CD4-positive, alpha-beta T cell treated with Interleukin-1 beta for 1 hour (primary cell): Measurements from ENCODE around the gene TMED7.

ENCODE experiments used
- DNase-seq, 2 donors: peaks; one replicate each; pipeline ENCODE4 v3.0.0-alpha.2; 2020 to 2022

TMED7 gene

DNA sequence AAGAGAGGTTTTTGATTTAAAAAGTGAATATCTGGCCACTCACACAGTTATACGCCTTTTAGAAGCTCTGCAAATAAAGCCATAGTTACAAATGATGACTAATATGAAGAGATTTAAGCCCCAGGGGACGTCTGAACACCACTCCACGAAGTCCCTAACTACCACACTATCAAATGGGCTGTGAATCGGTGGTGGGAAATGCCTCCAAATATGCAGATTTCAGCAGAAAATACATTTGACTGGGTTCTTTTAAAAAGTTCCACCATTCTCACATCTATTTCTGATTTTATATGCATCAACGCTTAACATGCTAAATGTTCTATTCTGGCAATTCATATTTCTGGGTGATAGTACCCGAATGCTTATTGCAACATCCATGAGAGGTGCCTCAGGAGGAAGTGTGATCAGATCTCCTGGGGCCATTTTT is 46.1 kb downstream of the TMED7 start:
- no peak for DNase-seq

DNA sequence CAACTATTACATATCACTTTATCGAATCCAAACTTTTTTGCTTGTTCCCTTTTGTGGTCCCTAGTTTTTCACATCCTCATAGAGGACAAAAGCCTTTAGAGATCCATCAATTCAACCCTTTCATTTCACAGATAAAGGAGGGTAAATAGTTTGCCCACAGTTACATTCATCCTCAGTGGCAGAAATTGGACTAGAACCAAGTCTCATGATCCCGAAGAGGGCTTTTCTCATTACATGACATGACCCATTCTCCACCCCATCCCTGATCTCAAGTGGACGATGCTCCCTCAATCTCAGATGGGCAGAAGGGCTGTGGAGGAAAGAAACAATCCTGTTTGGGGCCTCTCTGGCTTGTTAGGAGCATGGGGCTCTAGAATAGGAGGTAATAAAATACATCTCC is 46.6 kb downstream of the TMED7 start:
- no peak for DNase-seq

DNA sequence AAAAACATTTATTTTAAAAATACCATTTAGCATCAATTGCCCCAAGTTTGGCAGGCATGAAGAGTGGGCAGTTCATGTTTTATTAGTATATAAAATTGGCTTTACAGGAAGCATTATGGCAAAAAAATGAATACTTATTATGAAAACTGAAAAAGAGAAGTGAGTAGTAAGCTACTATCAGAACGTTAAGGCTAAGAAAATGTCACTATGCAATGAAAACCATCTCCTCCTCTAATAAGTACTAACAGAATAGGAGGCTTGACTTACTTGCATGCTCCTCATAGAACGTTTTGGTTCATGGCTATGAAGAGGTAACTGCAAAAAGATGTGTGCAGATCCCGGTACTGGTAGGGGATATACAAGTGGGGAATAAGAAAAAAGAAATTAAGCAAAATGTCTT is 47.2 kb downstream of the TMED7 start:
- no peak for DNase-seq

DNA sequence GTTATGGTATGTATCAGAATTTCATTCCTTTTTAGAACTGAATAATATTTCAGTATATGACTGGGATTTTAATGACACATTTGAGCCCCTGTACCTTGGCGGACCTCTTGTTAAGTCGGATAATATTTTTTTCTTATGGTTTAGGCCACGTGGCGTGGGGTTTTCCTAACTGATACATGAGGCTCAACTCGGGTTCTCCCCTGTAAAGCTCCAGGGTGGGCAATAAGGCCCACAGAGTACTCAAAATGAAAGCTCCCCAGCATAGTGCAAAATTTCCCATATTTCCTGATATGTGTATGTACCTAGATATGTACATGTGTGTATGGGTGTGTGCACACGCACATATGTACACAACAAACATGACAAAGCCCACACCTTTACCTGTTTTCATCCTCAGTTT is 48.1 kb downstream of the TMED7 start:
- no peak for DNase-seq

DNA sequence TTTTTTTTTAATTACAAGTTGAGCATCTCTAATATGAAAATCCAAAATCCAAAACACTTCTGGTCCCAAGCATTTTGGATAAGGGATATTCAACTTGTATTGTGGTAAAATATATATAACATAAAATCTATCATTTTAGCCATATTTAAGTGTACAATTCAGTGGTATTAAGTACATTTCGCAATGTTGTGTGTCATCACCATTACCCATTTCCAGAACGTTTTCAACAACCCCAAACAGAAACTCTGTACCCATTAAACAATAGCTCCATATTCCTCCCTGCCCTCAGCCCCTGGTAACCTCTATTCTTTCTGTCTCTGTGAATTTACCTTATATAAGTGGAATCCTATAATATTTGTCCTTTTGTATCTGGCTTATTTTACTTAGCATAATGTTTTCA is 48.5 kb downstream of the TMED7 start:
- DNase-seq, result no peak

DNA sequence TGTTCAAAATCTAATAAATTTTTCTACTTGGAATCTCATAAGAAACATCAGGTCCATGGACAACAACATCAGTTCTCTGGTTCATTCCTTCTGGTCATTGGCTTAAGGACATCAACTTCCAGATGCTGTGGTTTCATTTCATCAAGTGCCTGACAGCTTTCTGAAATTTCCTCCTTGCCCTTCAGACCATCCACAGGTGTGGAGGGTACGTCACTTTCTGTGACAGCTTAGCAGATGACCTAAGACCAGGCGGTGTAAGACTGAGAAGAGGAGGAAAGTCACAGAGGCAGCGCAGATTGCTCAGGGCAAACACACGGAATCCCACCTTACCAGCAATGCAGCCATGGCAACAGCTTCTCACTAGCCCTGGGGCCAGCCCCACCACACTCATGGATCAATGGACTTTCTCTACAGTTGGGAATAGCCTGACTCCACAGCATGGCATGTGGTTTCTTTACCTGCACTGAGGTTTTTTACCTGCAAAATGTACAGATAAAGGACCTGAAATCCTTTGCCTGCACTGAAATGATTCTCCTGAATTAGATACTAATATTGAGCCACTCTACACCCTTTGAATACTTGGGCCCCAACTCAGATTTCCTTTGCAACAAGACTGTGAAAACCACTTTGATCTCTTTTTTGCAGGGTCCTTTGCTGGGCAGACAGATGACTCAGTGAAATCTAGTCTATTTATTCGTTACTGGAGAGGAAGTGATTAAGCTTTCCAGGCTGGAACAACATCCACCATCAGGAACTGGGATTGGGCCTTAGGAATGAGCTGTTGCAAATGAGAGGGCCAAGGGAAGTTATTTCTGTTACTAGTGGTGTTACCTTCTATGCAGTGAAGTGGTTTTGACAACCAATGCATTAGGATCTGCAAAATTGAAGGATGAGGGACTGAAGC is 50.4 kb downstream of the TMED7 start:
- no peak for DNase-seq

DNA sequence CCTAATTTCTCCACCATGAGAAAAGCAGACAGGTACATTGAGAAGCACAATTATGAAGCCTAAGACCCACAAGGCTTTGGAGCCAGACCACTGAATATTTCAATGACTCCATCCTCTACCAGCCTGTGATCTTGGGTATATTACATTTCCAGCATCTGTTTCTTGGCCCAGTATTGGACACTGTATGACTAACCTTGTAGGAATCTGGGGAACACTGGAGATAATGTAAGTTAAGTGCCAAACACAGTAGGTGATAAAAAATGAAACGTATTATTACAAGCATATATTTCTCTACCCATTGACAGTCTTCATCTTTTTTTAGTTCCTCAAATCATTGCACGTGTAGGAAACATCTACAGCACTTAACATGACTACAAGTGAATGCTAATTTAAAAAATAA is 52.7 kb downstream of the TMED7 start:
- DNase-seq, result no peak

DNA sequence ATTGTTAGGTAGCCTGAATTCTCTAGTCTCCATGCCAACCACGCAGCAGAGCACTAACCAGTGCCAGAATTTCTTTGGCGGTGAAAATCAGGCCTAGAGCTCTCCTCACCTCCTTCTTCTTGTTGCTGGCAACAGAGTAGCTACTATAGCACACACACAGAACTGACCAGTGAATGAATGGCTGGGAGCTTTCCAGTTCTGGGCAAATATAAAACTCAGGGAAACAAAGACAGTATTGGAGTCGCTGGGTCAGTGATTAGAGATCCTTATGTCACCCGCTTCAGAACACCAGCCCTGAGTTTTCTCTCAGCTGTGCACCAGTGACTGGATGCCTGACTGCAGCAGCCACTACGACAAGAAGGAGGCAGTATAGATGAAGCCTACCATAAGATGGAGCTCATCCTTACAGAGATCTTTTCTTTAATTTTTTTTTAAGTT is 54.4 kb downstream of the TMED7 start:
- no peak for DNase-seq

DNA sequence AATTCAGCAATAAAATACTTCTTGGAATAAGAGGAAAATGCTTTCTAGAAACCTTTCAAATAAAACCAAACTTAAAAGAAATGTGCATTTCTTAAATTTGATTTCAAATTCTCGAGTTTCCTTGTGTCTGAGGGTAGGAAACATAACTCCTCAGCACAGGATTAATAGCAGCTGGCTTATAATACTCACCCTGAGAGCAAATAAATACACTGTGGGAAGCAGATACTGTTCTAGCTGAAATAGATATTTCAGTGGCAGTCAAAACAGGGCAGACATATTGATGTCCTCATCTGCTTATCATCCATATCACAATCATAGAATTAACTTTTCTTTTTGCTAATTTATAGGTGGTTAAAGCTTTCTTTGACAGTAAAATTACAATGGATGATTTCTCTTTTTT is 57.2 kb downstream of the TMED7 start:
- no peak for DNase-seq

DNA sequence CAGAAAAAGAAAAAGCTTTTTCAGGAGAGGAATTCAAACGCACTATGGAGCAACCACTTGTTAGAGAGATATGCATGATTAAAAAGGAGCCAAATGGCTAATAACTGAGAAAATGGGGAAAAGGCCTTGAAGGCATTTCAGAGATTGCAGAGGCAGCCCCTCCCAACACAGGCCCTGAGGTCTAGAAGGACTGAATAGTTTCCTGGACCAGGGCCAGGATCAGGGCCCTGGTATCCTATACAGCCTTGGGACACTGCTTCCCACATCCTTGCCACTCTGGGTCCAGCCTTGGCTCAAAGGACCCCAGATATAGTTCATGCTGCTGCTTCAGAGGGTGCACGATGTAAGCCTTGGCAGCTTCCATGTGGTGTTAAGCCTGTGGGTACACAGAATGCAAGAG is 60.6 kb downstream of the TMED7 start:
- DNase-seq, result no peak
